GM12878 (cell line): ENCODE data around the gene CPEB1.

Experiments used
- CREB1 ChIP-seq: IDR thresholded peaks from 2 replicates; pipeline ENCODE4 v1.6.1; 2012; ENCODE audit warnings: low read depth, mild to moderate bottlenecking, inconsistent platforms
- ESRRA ChIP-seq: IDR thresholded peaks from 2 replicates; pipeline ENCODE4 v1.6.1; 2012; ENCODE audit warnings: mild to moderate bottlenecking, low read length, improper control_type of control experiment
- EZH2 ChIP-seq: IDR thresholded peaks from 2 replicates; pipeline ENCODE4 v1.6.1; 2012; ENCODE audit warnings: low read depth, mild to moderate bottlenecking, control low read depth, inconsistent platforms, low read length, borderline replicate concordance; ENCODE audit not compliant: control insufficient read depth
- FOS ChIP-seq: IDR thresholded peaks from 3 replicates; pipeline ENCODE4 v1.6.1; 2011; ENCODE audit warnings: borderline replicate concordance; ENCODE audit not compliant: insufficient read length; ENCODE audit errors: extremely low read depth
- IKZF1 ChIP-seq: fragments of 450-650 bp; conservative IDR thresholded peaks from 2 replicates; pipeline ENCODE4 v1.6.1; 2017; ENCODE audit warnings: antibody characterized with exemption, mild to moderate bottlenecking
- POLR2AphosphoS2 ChIP-seq: IDR thresholded peaks from 2 replicates; pipeline ENCODE4 v1.6.1; 2011; ENCODE audit warnings: low read depth, mild to moderate bottlenecking, low read length, improper control_type of control experiment, moderate library complexity
- POLR2AphosphoS5 ChIP-seq: IDR thresholded peaks from 2 replicates; pipeline ENCODE4 v1.6.1; 2011; ENCODE audit warnings: mild to moderate bottlenecking, low read length, inconsistent platforms
- SMC3 ChIP-seq: IDR thresholded peaks from 2 replicates; pipeline ENCODE4 v1.6.1; 2011; ENCODE audit warnings: low read length, improper control_type of control experiment, borderline replicate concordance
- TF ChIP-seq, protein P1 (sequence below), 3 experiments: IDR thresholded peaks in 2 of 3; conservative IDR thresholded peaks in 1 of 3; 2 replicates each; pipeline ENCODE4 v1.5.1; 2011; ENCODE audit warnings: low read depth in 3 of 3, low read length in 3 of 3, mild to moderate bottlenecking in 3 of 3, control low read depth in 2 of 3, moderate library complexity in 2 of 3, inconsistent platforms in 1 of 3, mixed read lengths in 1 of 3; ENCODE audit not compliant: control insufficient read depth in 2 of 3, insufficient read depth in 1 of 3; ENCODE audit errors: extremely low read depth in 1 of 3
- TF ChIP-seq, protein P2 (sequence below): fragments of 450-650 bp; formaldehyde crosslinking; IDR thresholded peaks from 2 replicates; pipeline ENCODE4 v1.4.0; 2020; ENCODE audit warnings: mild to moderate bottlenecking, moderate library complexity
- TF ChIP-seq, protein P3 (sequence below): fragments of 450-650 bp; IDR thresholded peaks from 2 replicates; pipeline ENCODE4 v1.6.1; 2017; ENCODE audit warnings: mild to moderate bottlenecking

DNA sequence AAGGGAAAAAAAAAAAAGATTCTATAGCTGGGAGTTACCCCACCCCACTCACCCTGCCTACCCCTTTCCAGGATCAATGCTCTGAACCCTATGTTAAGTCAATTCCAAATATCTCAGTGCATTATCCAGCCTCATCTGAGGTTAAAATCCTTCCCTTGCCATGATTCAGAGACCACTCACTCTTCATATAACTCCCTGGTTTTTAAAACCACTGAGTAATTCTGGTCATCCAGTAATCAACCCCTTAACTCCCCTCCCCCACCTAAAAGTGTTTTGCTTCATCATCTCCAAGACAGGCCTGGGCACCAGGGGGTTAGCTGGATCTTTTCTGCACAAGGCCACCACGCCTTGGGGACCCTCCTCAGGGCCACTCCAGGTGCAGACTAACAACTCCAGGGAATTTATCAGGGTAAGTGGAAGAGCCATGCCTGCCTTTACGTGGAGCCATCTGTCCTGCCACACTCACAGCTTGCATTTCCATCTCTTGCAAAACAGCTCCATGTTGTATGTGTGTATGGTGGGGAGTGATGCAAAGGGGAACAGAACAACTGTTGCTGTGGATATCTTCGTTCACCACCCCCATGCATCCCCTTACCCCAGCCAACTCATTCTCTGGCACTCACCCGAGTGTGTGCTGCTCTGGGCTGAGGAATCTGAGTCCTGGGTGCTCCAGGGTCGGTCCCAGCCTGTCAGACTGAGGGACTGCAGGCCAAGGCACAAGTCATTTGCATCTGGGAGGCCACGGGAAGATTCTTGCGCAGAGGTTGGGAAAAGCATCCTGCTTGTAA, 76.2 kb downstream of the CPEB1 start:
- TF ChIP-seq, protein P1, sequence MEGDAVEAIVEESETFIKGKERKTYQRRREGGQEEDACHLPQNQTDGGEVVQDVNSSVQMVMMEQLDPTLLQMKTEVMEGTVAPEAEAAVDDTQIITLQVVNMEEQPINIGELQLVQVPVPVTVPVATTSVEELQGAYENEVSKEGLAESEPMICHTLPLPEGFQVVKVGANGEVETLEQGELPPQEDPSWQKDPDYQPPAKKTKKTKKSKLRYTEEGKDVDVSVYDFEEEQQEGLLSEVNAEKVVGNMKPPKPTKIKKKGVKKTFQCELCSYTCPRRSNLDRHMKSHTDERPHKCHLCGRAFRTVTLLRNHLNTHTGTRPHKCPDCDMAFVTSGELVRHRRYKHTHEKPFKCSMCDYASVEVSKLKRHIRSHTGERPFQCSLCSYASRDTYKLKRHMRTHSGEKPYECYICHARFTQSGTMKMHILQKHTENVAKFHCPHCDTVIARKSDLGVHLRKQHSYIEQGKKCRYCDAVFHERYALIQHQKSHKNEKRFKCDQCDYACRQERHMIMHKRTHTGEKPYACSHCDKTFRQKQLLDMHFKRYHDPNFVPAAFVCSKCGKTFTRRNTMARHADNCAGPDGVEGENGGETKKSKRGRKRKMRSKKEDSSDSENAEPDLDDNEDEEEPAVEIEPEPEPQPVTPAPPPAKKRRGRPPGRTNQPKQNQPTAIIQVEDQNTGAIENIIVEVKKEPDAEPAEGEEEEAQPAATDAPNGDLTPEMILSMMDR (IDR thresholded peaks at IDR 0.05 in 2 of 3, conservative IDR thresholded peaks at IDR 0.05 in 1 of 3; ENCODE audit: control insufficient read depth in 2 of 3, extremely low read depth in 1 of 3, insufficient read depth in 1 of 3, low read depth in 3 of 3, low read length in 3 of 3) = no peak
- TF ChIP-seq POLR2AphosphoS2 (no peak), IKZF1 (no peak), ESRRA (no peak), EZH2 (no peak), SMC3 (no peak), POLR2AphosphoS5 (no peak), CREB1 (no peak), FOS (no peak)
- TF ChIP-seq, protein P2, sequence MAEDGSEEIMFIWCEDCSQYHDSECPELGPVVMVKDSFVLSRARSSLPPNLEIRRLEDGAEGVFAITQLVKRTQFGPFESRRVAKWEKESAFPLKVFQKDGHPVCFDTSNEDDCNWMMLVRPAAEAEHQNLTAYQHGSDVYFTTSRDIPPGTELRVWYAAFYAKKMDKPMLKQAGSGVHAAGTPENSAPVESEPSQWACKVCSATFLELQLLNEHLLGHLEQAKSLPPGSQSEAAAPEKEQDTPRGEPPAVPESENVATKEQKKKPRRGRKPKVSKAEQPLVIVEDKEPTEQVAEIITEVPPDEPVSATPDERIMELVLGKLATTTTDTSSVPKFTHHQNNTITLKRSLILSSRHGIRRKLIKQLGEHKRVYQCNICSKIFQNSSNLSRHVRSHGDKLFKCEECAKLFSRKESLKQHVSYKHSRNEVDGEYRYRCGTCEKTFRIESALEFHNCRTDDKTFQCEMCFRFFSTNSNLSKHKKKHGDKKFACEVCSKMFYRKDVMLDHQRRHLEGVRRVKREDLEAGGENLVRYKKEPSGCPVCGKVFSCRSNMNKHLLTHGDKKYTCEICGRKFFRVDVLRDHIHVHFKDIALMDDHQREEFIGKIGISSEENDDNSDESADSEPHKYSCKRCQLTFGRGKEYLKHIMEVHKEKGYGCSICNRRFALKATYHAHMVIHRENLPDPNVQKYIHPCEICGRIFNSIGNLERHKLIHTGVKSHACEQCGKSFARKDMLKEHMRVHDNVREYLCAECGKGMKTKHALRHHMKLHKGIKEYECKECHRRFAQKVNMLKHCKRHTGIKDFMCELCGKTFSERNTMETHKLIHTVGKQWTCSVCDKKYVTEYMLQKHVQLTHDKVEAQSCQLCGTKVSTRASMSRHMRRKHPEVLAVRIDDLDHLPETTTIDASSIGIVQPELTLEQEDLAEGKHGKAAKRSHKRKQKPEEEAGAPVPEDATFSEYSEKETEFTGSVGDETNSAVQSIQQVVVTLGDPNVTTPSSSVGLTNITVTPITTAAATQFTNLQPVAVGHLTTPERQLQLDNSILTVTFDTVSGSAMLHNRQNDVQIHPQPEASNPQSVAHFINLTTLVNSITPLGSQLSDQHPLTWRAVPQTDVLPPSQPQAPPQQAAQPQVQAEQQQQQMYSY (CRISPR knock-in tag) = no peak
- TF ChIP-seq, protein P3, sequence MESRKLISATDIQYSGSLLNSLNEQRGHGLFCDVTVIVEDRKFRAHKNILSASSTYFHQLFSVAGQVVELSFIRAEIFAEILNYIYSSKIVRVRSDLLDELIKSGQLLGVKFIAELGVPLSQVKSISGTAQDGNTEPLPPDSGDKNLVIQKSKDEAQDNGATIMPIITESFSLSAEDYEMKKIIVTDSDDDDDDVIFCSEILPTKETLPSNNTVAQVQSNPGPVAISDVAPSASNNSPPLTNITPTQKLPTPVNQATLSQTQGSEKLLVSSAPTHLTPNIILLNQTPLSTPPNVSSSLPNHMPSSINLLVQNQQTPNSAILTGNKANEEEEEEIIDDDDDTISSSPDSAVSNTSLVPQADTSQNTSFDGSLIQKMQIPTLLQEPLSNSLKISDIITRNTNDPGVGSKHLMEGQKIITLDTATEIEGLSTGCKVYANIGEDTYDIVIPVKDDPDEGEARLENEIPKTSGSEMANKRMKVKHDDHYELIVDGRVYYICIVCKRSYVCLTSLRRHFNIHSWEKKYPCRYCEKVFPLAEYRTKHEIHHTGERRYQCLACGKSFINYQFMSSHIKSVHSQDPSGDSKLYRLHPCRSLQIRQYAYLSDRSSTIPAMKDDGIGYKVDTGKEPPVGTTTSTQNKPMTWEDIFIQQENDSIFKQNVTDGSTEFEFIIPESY = no peak
